Ovary (tissue), 3 donors: ENCODE results near the gene SALL4.

ENCODE experiments used
- EP300 ChIP-seq: sonication (generic); formaldehyde crosslinking; IDR thresholded peaks from one replicate; pipeline ENCODE4 v1.6.1; 2017; ENCODE audit warnings: antibody characterized with exemption
- POLR2A ChIP-seq: fragments of 450-650 bp; IDR thresholded peaks from one replicate; pipeline ENCODE4 v1.6.1; 2017; ENCODE audit warnings: antibody characterized with exemption, mild to moderate bottlenecking, moderate library complexity
- TF ChIP-seq, protein P1 (sequence below), 3 donors: fragments of 450-650 bp in 2 of 3; fragments of 200-600 bp in 1 of 3; IDR thresholded peaks; one replicate each; pipeline versions ENCODE4 v1.5.1 to v1.8.0; 2016 to 2022; ENCODE audit warnings: antibody characterized with exemption in 3 of 3, mild to moderate bottlenecking in 1 of 3
- donor health status: DM: no; HTN: no; CAD: no.

- TF ChIP-seq POLR2A (no peak), EP300 (no peak)
- TF ChIP-seq, protein P1, sequence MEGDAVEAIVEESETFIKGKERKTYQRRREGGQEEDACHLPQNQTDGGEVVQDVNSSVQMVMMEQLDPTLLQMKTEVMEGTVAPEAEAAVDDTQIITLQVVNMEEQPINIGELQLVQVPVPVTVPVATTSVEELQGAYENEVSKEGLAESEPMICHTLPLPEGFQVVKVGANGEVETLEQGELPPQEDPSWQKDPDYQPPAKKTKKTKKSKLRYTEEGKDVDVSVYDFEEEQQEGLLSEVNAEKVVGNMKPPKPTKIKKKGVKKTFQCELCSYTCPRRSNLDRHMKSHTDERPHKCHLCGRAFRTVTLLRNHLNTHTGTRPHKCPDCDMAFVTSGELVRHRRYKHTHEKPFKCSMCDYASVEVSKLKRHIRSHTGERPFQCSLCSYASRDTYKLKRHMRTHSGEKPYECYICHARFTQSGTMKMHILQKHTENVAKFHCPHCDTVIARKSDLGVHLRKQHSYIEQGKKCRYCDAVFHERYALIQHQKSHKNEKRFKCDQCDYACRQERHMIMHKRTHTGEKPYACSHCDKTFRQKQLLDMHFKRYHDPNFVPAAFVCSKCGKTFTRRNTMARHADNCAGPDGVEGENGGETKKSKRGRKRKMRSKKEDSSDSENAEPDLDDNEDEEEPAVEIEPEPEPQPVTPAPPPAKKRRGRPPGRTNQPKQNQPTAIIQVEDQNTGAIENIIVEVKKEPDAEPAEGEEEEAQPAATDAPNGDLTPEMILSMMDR (IDR thresholded peaks at IDR 0.05), result no peak
Observed at GRCh38 chr20:51800872-51801121, 1.5 kb downstream of the SALL4 start.
